NT2/D1 (cell line): ENCODE measurements around the gene NBEAL1.

Source experiments
- SUZ12 ChIP-seq: IDR thresholded peaks from 2 replicates; pipeline ENCODE4 v1.6.1; 2011; ENCODE audit not compliant: insufficient read length, insufficient read depth; ENCODE audit errors: extremely low read depth
- YY1 ChIP-seq: IDR thresholded peaks from 2 replicates; pipeline ENCODE4 v1.6.1; 2011; ENCODE audit not compliant: insufficient read length, insufficient read depth
- ZNF274 ChIP-seq: IDR thresholded peaks from 2 replicates; pipeline ENCODE4 v1.6.1; 2011; ENCODE audit warnings: mild to moderate bottlenecking, low read depth, low read length

- TF ChIP-seq ZNF274, result no peak
- TF ChIP-seq YY1, result no peak
- no peak for TF ChIP-seq SUZ12
Measured at GRCh38 chr2:203191961-203192360, 177.3 kb downstream of the NBEAL1 start.
